DOHH2 (cell line): ENCODE data around the gene CD36.

Experiments
- CTCF ChIP-seq: fragments of 200-600 bp; sonication (generic); IDR thresholded peaks from one replicate; pipeline ENCODE4 v1.5.1; 2014; ENCODE audit warnings: antibody characterized with exemption, mild to moderate bottlenecking, low read depth, low read length; ENCODE audit not compliant: poor library complexity, severe bottlenecking
- EZH2phosphoT487 ChIP-seq: fragments of 200-600 bp; sonication (generic); IDR thresholded peaks from 2 replicates; pipeline ENCODE4 v1.6.1; 2017; ENCODE audit warnings: borderline replicate concordance, mild to moderate bottlenecking, antibody characterized with exemption, low read length, moderate library complexity, mixed read lengths

- no peak for TF ChIP-seq CTCF
- TF ChIP-seq EZH2phosphoT487: no peak
Measured at GRCh38 chr7:80591654-80592053, 46.8 kb upstream of the CD36 start.
